ENCODE results near the gene ARHGAP42. TPM values are rescaled to one million over a fixed set of nuclear protein-coding genes. Genes with fewer than 3 reads are reported as not detected.

The ARHGAP42 gene
- total and polyA plus RNA-seq, 10 of the 15 experiments (the other 5 are each of a cell fraction or from before 2014, with no cell fraction given), result 1.8 to 6.3 (median 3.2) TPM

DNA sequence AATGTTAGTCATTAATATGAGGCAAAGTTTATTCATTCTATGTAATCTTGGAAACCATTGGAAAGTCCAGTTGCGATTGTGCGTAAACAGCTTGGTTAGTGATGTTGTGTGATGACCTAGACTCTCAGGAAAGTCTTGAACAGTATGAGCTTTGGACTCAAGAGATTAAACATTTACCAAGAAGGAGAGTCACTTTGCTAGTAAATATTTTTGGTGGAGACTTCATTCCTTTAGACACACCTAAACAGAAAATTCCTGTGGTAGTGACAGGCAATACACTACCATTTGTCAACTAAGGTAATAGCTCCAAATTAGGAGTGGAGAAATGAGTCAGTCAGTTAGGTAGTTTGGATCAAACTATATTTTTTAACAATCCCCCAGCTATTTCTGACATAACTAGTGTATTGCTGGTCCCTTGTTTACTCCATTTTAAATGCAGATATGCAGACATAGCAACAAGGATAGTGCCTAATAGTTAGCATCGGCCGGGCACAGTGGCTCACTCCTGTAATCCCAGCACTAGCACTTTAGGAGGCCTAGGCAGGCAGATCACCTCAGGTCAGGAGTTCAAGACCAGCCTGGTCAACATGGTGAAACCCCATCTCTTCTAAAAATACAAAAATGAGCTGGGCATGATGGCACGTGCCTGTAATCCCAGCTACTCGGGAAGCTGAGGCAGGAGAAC is 89.3 kb downstream of the ARHGAP42 start (continued):
- TF ChIP-seq CTCF (IDR thresholded peaks at IDR 0.05 in 2 of 3, conservative IDR thresholded peaks at IDR 0.05 in 1 of 3; ENCODE audit: control insufficient read depth in 2 of 3, extremely low read depth in 1 of 3, insufficient read depth in 1 of 3, low read depth in 3 of 3, low read length in 3 of 3) (no peak), TARDBP (IDR thresholded peaks at IDR 0.05; ENCODE audit: borderline replicate concordance) (no peak), SRF (IDR thresholded peaks at IDR 0.05; ENCODE audit: low read depth in 2 of 2, low read length in 2 of 2) (no peak)

GRCh38 chr11:100777103-100777502 is 90.0 kb downstream of the ARHGAP42 start:
- Histone ChIP-seq H3K36me3 (ENCODE audit: control insufficient read depth in 2 of 2, insufficient read depth in 2 of 2, low read length in 1 of 2) (no peaks in the 10 kb centered on the region), H3K9ac (ENCODE audit: control insufficient read depth, insufficient read depth, low read length) (no peak overlapping the region), H3K4me2 (ENCODE audit: control insufficient read depth, insufficient read depth) (no peak overlapping the region), H3K27ac (ENCODE audit: control insufficient read depth, insufficient read depth) (no peak overlapping the region), H3K79me2 (ENCODE audit: control insufficient read depth, insufficient read depth, low read length) (no peaks in the 10 kb centered on the region), H2AFZ (ENCODE audit: control insufficient read depth, low read depth, low read length) (no peak overlapping the region), H4K20me1 (ENCODE audit: control insufficient read depth, insufficient read depth) (no peaks in the 10 kb centered on the region), H3K4me1 (ENCODE audit: control insufficient read depth, insufficient read depth, low read length) (no peaks in the 10 kb centered on the region), H3K27me3 (replicated peaks in 1 of 2; ENCODE audit: control insufficient read depth in 2 of 2, insufficient read depth in 2 of 2, low read length in 1 of 2) (no peaks in the 10 kb centered on the region), H3K4me3 (no peak overlapping the region), H3K9me3 (replicated peaks; ENCODE audit: control insufficient read depth, insufficient read depth, low read length) (no peaks in the 10 kb centered on the region)
- intact Hi-C loops (cut with micrococcal nuclease; ENCODE audit: unreplicated experiment), result no loop called here
- CTCF ChIA-PET, result interaction anchor here (0.6 kb wide), 1 partner anchor 10 kb away, joined by 3 read pairs; no protein-coding TSS in a partner anchor
- SMC1A ChIA-PET (ENCODE audit: uncharacterized antibody, unreplicated experiment), result interaction anchor here (1.2 kb wide), 1 partner anchor 15 kb away, joined by 3 read pairs; no protein-coding TSS in a partner anchor
- DNase-seq (ENCODE audit: low read depth, low spot score) (no peak), ATAC-seq (no peak), FAIRE-seq (no peak)
- in situ Hi-C loops (cut with MboI), result no loop called here
- POLR2A ChIA-PET, result no interaction called here
- RAD21 ChIA-PET (ENCODE audit: unreplicated experiment), result no interaction called here
- BruUV-seq (replicated peaks), result no TSS peak
- no peak for TF ChIP-seq CEBPB (IDR thresholded peaks at IDR 0.05; ENCODE audit: borderline replicate concordance in 1 of 2, low read depth in 2 of 2, low read length in 2 of 2)
- TF ChIP-seq YBX1 (IDR thresholded peaks at IDR 0.05), result no peak
- no peak for TF ChIP-seq CTCF (IDR thresholded peaks at IDR 0.05 in 2 of 3, conservative IDR thresholded peaks at IDR 0.05 in 1 of 3; ENCODE audit: control insufficient read depth in 2 of 3, extremely low read depth in 1 of 3, insufficient read depth in 1 of 3, low read depth in 3 of 3, low read length in 3 of 3)
- no peak for TF ChIP-seq PRDM15 (CRISPR knock-in tag; IDR thresholded peaks at IDR 0.05)
- no peak for TF ChIP-seq ZNF622 (IDR thresholded peaks at IDR 0.05)
- TF ChIP-seq TCF12 (IDR thresholded peaks at IDR 0.05; ENCODE audit: low read depth, low read length), result no peak
- TF ChIP-seq CHD4 (IDR thresholded peaks at IDR 0.05), result no peak
- no peak for TF ChIP-seq BHLHE40 (IDR thresholded peaks at IDR 0.05; ENCODE audit: borderline replicate concordance in 1 of 2, low read depth in 2 of 2, low read length in 1 of 2)
- no peak for TF ChIP-seq MYC (IDR thresholded peaks at IDR 0.05; ENCODE audit: insufficient read depth, insufficient read length, insufficient replicate concordance, low read length, severe bottlenecking)
- TF ChIP-seq IRF5 (IDR thresholded peaks at IDR 0.05; ENCODE audit: borderline replicate concordance), result no peak

All from GM12878 (cell line).